WI38 (cell line): ENCODE results near the gene ZNF783.

Experiments
- H3K4me3 ChIP-seq: 2 replicates; pipeline ENCODE4 v1.5.1; 2011; ENCODE audit warnings: low read depth, mild to moderate bottlenecking, control low read depth, low read length
- CTCF ChIP-seq: IDR thresholded peaks from 2 replicates; pipeline ENCODE4 v1.5.1; 2012; ENCODE audit warnings: low read depth, mild to moderate bottlenecking, control low read depth, low read length

Gene ZNF783

GRCh38 chr7:149289262-149289661 lies 27.3 kb downstream of the ZNF783 start:
- TF ChIP-seq CTCF, result no peak
- no peak overlapping the region for H3K4me3 ChIP-seq

GRCh38 chr7:149289856-149290255 lies 27.9 kb downstream of the ZNF783 start:
- no peak overlapping the region for H3K4me3 ChIP-seq
- TF ChIP-seq CTCF, result no peak

- no peak for TF ChIP-seq CTCF
- no peak overlapping the region for H3K4me3 ChIP-seq
Measured at GRCh38 chr7:149291036-149291780, 29.2 kb downstream of the ZNF783 start.

- TF ChIP-seq CTCF, result no peak
- H3K4me3 ChIP-seq, result no peak overlapping the region
Measured at GRCh38 chr7:149291781-149292461, 29.9 kb downstream of the ZNF783 start.

- no peak for TF ChIP-seq CTCF
- H3K4me3 ChIP-seq, result no peak overlapping the region
Measured at GRCh38 chr7:149292462-149292823, 30.4 kb downstream of the ZNF783 start.

- no peak overlapping the region for H3K4me3 ChIP-seq
- TF ChIP-seq CTCF, result no peak
Measured at GRCh38 chr7:149293338-149293737, 31.3 kb downstream of the ZNF783 start.

GRCh38 chr7:149293946-149294633 lies 32.1 kb downstream of the ZNF783 start:
- H3K4me3 ChIP-seq, result no peak overlapping the region
- TF ChIP-seq CTCF, result no peak
